Measurements from ENCODE around the gene FUZ. TPM values are rescaled to one million over a fixed set of nuclear protein-coding genes. Genes with fewer than 3 reads are reported as not detected.

Gene FUZ
- total RNA-seq, 1 donor, result 15.1 TPM

DNA sequence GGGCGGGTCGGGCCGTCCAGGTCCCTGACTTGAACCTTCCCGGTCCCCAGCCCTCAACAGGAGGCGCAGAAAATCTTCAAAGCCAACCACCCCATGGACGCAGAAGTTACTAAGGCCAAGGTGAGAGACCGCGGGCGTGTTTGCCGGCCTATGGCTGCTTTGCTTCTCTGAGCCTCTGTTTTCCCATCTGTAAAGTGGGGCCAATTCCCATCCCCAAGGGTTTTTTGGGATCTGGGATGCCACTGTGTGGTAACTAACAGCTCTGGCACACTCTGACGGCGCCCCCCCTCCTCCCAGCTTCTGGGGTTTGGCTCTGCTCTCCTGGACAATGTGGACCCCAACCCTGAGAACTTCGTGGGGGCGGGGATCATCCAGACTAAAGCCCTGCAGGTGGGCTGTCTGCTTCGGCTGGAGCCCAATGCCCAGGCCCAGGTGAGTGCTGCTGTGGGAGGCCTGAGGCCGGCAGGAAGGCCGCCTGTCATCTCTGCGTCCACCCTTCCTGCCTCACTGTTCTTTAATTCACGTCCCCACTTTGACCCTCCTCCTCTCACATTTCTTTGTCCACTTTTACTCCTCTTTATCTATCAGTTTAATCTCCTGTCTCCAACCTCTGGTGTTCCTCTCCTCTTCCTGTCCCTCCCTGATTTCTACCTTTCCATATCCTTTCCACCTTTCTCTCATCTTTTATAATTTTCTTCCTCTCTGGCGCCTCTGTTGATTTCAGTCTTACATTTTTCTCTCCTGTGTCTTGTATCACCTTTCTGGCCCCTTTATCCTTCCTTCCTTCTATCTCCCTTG, 7.1 kb downstream of the FUZ start:
- no peak for DNase-seq (ENCODE audit: low read depth)
- H3K4me3 ChIP-seq (ENCODE audit: low read depth, low read length), result no peak overlapping the region
- TF ChIP-seq, protein P1, sequence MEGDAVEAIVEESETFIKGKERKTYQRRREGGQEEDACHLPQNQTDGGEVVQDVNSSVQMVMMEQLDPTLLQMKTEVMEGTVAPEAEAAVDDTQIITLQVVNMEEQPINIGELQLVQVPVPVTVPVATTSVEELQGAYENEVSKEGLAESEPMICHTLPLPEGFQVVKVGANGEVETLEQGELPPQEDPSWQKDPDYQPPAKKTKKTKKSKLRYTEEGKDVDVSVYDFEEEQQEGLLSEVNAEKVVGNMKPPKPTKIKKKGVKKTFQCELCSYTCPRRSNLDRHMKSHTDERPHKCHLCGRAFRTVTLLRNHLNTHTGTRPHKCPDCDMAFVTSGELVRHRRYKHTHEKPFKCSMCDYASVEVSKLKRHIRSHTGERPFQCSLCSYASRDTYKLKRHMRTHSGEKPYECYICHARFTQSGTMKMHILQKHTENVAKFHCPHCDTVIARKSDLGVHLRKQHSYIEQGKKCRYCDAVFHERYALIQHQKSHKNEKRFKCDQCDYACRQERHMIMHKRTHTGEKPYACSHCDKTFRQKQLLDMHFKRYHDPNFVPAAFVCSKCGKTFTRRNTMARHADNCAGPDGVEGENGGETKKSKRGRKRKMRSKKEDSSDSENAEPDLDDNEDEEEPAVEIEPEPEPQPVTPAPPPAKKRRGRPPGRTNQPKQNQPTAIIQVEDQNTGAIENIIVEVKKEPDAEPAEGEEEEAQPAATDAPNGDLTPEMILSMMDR (IDR thresholded peaks at IDR 0.05; ENCODE audit: insufficient read depth, low read depth, low read length), result no peak

DNA sequence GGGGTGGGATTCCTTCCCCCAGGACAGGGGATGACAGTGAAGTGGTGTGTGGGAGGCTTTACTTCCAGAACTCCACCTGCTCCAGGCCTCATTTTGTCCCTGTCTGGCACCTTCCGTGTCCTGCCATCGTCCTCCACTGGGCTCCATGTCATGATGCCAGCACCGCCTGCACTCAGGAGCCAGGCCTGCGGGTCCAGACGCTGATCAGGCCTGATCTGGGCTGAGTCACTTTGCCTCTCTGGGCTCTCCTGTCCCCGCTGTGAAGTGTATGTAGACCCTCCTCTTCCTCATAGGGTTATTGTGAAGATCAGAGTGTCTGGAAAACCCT, 9.6 kb downstream of the FUZ start:
- no peak overlapping the region for H3K4me3 ChIP-seq (ENCODE audit: low read depth, low read length)
- no peak for DNase-seq (ENCODE audit: low read depth)
- TF ChIP-seq, protein P1 (IDR thresholded peaks at IDR 0.05; ENCODE audit: insufficient read depth, low read depth, low read length), result no peak

DNA sequence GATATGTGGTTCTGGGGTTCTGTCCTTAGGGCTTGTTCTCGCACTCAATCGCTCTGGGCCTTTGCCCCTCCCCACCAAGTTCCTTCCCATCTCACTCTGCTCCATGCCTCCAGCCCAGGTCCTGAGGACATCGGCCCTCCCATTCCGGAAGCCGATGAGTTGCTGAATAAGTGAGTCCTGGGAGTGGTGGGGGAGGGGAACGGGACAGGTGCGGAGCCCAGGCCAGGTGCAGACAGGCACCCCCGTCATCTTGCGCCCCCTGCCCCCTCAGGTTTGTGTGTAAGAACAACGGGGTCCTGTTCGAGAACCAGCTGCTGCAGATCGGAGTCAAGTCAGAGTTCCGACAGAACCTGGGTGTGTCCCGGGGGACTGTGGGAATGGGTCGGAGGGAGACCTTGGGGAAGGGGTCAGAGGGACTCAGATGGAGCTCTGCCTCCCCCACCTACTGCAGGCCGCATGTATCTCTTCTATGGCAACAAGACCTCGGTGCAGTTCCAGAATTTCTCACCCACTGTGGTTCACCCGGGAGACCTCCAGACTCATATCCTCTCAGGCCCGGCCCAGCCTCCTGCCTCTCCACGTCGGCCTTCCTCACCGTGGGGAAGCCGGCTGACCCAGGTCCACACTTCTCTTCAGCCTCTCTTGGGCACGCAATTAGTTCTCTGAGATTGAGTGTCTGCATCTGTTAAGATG, 10.1 kb downstream of the FUZ start:
- TF ChIP-seq, protein P1 (IDR thresholded peaks at IDR 0.05; ENCODE audit: insufficient read depth, low read depth, low read length), result no peak
- no peak overlapping the region for H3K4me3 ChIP-seq (ENCODE audit: low read depth, low read length)
- DNase-seq (ENCODE audit: low read depth), result no peak

DNA sequence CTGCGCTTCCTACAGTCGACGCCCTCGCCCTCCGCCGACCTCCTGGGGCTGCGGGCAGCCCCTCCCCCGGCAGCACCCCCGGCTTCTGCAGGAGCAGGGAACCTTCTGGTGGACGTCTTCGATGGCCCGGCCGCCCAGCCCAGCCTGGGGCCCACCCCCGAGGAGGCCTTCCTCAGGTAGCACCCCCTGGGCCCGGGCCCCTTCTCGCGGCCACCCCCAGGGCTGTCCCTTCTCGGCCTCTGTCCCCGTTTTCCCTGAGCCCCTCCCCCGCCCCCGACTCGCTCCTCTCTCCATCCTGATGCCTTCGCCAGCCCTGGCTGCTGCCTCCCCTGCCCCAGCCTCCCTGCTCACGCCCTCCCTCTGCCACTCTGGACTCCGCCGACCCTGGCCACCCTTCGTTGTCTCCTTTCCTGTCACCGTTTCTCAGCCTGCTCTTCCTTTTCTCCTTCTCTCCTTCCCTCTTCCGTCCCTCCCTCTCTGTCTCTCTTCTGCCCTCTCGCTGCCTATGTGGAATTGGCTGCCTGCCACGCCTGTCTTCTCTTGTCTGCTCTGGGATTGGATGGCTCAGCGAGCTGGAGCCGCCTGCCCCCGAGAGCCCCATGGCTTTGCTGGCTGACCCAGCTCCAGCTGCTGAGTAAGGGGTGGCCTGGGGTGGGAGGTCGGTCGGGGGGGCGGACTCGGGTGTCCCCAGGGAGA, 11.0 kb downstream of the FUZ start:
- peak; percentile 87 for DNase-seq (ENCODE audit: low read depth)
- H3K4me3 ChIP-seq (ENCODE audit: low read depth, low read length), result peak overlapping the region; percentile 51
- TF ChIP-seq, protein P1 (IDR thresholded peaks at IDR 0.05; ENCODE audit: insufficient read depth, low read depth, low read length), result peak; percentile 38

DNA sequence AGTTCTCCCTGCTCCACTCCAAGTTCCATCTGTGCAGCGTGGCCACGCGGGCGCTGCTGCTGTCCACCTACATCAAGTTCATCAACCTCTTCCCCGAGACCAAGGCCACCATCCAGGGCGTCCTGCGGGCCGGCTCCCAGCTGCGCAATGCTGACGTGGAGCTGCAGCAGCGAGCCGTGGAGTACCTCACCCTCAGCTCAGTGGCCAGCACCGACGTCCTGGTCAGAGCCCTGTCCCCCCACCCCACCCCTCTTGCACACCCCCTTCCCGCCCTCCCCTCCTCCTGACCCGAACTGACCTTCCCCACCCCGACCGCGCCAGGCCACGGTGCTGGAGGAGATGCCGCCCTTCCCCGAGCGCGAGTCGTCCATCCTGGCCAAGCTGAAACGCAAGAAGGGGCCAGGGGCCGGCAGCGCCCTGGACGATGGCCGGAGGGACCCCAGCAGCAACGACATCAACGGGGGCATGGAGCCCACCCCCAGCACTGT, 11.6 kb downstream of the FUZ start:
- TF ChIP-seq, protein P1 (IDR thresholded peaks at IDR 0.05; ENCODE audit: insufficient read depth, low read depth, low read length), result no peak
- no peak for DNase-seq (ENCODE audit: low read depth)
- H3K4me3 ChIP-seq (ENCODE audit: low read depth, low read length), result peak overlapping the region; percentile 51

DNA sequence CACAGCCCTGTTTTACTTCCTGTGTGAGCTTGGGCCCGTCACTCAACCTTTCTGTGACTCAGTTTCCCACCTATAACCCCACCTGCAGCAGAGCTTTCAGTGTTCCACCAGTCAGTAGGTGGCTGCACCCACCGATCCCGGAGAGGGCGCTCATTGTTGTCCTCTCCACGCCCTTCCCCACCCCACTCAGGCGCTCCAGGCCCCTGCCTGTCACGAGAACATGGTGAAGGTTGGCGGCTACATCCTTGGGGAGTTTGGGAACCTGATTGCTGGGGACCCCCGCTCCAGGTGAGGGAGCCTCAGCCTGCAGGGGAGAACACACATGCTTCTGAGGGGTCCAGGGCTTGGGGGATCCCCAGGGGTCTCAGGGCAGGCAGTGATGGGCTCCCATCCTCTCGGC, 12.3 kb downstream of the FUZ start:
- no peak for DNase-seq (ENCODE audit: low read depth)
- TF ChIP-seq, protein P1 (IDR thresholded peaks at IDR 0.05; ENCODE audit: insufficient read depth, low read depth, low read length), result no peak
- H3K4me3 ChIP-seq (ENCODE audit: low read depth, low read length), result no peak overlapping the region

Data from fibroblast of villous mesenchyme (primary cell).